Endothelial cell of umbilical vein (primary cell): Measurements from ENCODE around the gene RHBDD3. TPM values are rescaled to one million over a fixed set of nuclear protein-coding genes. Genes with fewer than 3 reads are reported as not detected.

Source experiments
- BruUV-seq: library from RNA; stranded (reverse); fragments of 400-500 nt; replicated peaks from 2 replicates; lab custom pipeline; 2021; lab: Mats Ljungman, UMichigan
- CTCF ChIA-PET: fragments of 300-600, 350-600 bp; sonication (Branson Sonifier 250); formaldehyde crosslinking; loops from one replicate; lab custom pipeline; 2021; ENCODE audit warnings: antibody characterized with exemption, inconsistent platforms; lab: Charles Lee
- POLR2A ChIA-PET: fragments of 300-600, 350-600 bp; sonication (Branson Sonifier 250); formaldehyde crosslinking; loops from one replicate; lab custom pipeline; 2021; ENCODE audit warnings: antibody characterized with exemption, inconsistent platforms; lab: Charles Lee
- DNase-seq: peaks from one replicate; pipeline ENCODE4 v3.0.0-alpha.2; 2011; ENCODE audit warnings: low read depth, low spot score
- FAIRE-seq: peaks from 2 replicates; lab custom pipeline; 2011; peaks lifted over from hg19 to GRCh38; lab: Jason Lieb, UNC
- H2AFZ ChIP-seq: 2 replicates; pipeline ENCODE4 v1.6.0; 2012; ENCODE audit warnings: low read depth, low read length, control low read depth, inconsistent platforms
- H3K27ac ChIP-seq: 2 replicates; pipeline ENCODE4 v1.5.1; 2011; ENCODE audit warnings: low read depth, mild to moderate bottlenecking, control low read depth, low read length, moderate library complexity; ENCODE audit not compliant: insufficient read depth
- H3K27me3 ChIP-seq, 2 experiments: 2 replicates each; pipeline versions ENCODE4 v1.6.0 to v1.6.1; 2011; ENCODE audit warnings: low read length in 2 of 2, mixed read lengths in 1 of 2; ENCODE audit not compliant: control insufficient read depth in 2 of 2, insufficient read depth in 2 of 2
- H3K36me3 ChIP-seq, 2 experiments: 2 replicates in 1 of 2; 3 replicates in 1 of 2; pipeline ENCODE4 v1.5.1; 2011; ENCODE audit warnings: low read length in 2 of 2, mild to moderate bottlenecking in 1 of 2, moderate library complexity in 1 of 2; ENCODE audit not compliant: control insufficient read depth in 2 of 2, insufficient read depth in 2 of 2; ENCODE audit errors: extremely low read depth in 1 of 2
- H3K4me1 ChIP-seq: 3 replicates; pipeline ENCODE4 v1.5.1; 2011; ENCODE audit warnings: mild to moderate bottlenecking, low read length; ENCODE audit not compliant: control insufficient read depth, insufficient read depth; ENCODE audit errors: extremely low read depth
- H3K4me2 ChIP-seq: 2 replicates; pipeline ENCODE4 v1.6.1; 2011; ENCODE audit warnings: low read length, control low read depth, mixed read lengths; ENCODE audit not compliant: insufficient read depth
- H3K4me3 ChIP-seq, 3 experiments: fragments of 200-600 bp in 1 of 3; sonication (generic), shearing (Covaris generic) in 1 of 3; replicated peaks in 1 of 3; 2 replicates each; pipeline ENCODE4 v1.5.1; 2011 to 2016; ENCODE audit warnings: control low read depth in 3 of 3, low read length in 3 of 3, mild to moderate bottlenecking in 2 of 3, inconsistent platforms in 1 of 3, low read depth in 1 of 3, moderate library complexity in 1 of 3; ENCODE audit not compliant: insufficient read depth in 1 of 3
- H3K79me2 ChIP-seq: 2 replicates; pipeline ENCODE4 v1.6.0; 2012; ENCODE audit warnings: low read length, inconsistent platforms; ENCODE audit not compliant: control insufficient read depth, insufficient read depth
- H3K9ac ChIP-seq: replicated peaks from 2 replicates; pipeline ENCODE3; 2011; ENCODE audit warnings: low read length, control low read depth; ENCODE audit not compliant: insufficient read depth; ENCODE audit errors: extremely low read depth
- H3K9me1 ChIP-seq: replicated peaks from 3 replicates; pipeline ENCODE4 v1.6.0; 2011; ENCODE audit warnings: mild to moderate bottlenecking, low read length; ENCODE audit not compliant: control insufficient read depth, insufficient read depth; ENCODE audit errors: extremely low read depth
- H3K9me3 ChIP-seq: replicated peaks from 2 replicates; pipeline ENCODE4 v1.5.1; 2012; ENCODE audit warnings: low read length, inconsistent platforms; ENCODE audit not compliant: control insufficient read depth, insufficient read depth
- H4K20me1 ChIP-seq: replicated peaks from 2 replicates; pipeline ENCODE3; 2011; ENCODE audit warnings: mild to moderate bottlenecking, low read length; ENCODE audit not compliant: control insufficient read depth, insufficient read depth; ENCODE audit errors: extremely low read depth
- CTCF ChIP-seq, 2 donors: IDR thresholded peaks; 1 replicate in 1 of 2; 2 replicates in 1 of 2; pipeline ENCODE4 v1.5.1; 2011; ENCODE audit warnings: low read length in 2 of 2, mild to moderate bottlenecking in 2 of 2, moderate library complexity in 2 of 2, control low read depth in 1 of 2, inconsistent platforms in 1 of 2, low read depth in 1 of 2; ENCODE audit not compliant: insufficient read depth in 1 of 2; ENCODE audit errors: extremely low read depth in 1 of 2
- FOS ChIP-seq: IDR thresholded peaks from 2 replicates; pipeline ENCODE4 v1.6.1; 2011; ENCODE audit warnings: mild to moderate bottlenecking, low read length, moderate library complexity, borderline replicate concordance; ENCODE audit not compliant: insufficient read depth
- MYC ChIP-seq: IDR thresholded peaks from one replicate; pipeline ENCODE4 v1.6.1; 2011; ENCODE audit warnings: mild to moderate bottlenecking, low read depth, low read length
- dilution Hi-C: fragments of 300-500 bp; cut with MboI; formaldehyde crosslinking; loops from one replicate; pipeline ENCODE4 v1.15.0; 2019; ENCODE audit warnings: low sequenced_read_pairs; ENCODE audit not compliant: extremely low pct_ligation_motif_present
- intact Hi-C: fragments of 100-400 bp; cut with micrococcal nuclease; formaldehyde crosslinking; loops from one replicate; pipeline ENCODE4 v1.10.0; 2022
- polyA plus RNA-seq, 4 experiments: library from polyadenylated mRNA; depleted of rRNA in 3 of 4; stranded (reverse) in 3 of 4; unstranded in 1 of 4; fragments of >200 nt; gene quantifications; 2 replicates each; pipeline versions ENCODE4 v1.2.1 to v1.2.3, GENCODE V29; 2011 to 2012; ENCODE audit warnings: missing spikeins in 1 of 4
- total RNA-seq: library from RNA; stranded (reverse); gene quantifications from 2 replicates; pipeline ENCODE4 v1.2.3, GENCODE V29; 2021

The RHBDD3 gene
- total and polyA plus RNA-seq, 2 donors (not counting 3 experiments of a cell fraction or from before 2014, with no cell fraction given) = 31.3 to 37.2 TPM

GRCh38 chr22:29244785-29245625 lies 22.8 kb downstream of the RHBDD3 start:
- dilution Hi-C loops = no loop called here

More at GRCh38 chr22:29244785-29245625, 22.8 kb downstream of the RHBDD3 start:
- H3K4me2 ChIP-seq = no peak overlapping the region
- POLR2A ChIA-PET = no interaction called here
- H3K79me2 ChIP-seq = no peaks in the 10 kb centered on the region
- H3K9ac ChIP-seq = no peak overlapping the region
- no TSS peak for BruUV-seq
- DNase-seq = no peak
- no peak overlapping the region for H2AFZ ChIP-seq
- no peak overlapping the region for H3K27ac ChIP-seq
- TF ChIP-seq FOS = no peak
- no peak for TF ChIP-seq CTCF (IDR thresholded peaks at IDR 0.05; ENCODE audit: extremely low read depth in 1 of 2, insufficient read depth in 1 of 2, low read depth in 1 of 2, low read length in 2 of 2)
- TF ChIP-seq MYC = no peak
- H4K20me1 ChIP-seq = no peaks in the 10 kb centered on the region
- H3K9me1 ChIP-seq = no peaks in the 10 kb centered on the region
- intact Hi-C loops = loop anchor here (1.0 to 2.0 kb wide), 5 partner anchors 38 to 390 kb away; no protein-coding TSS in a partner anchor
- no peaks in the 10 kb centered on the region for H3K36me3 ChIP-seq
- no peak for FAIRE-seq
- H3K27me3 ChIP-seq = peaks cover 3 to 4% of the 10 kb centered on the region in 2 experiments
- H3K4me3 ChIP-seq = no peak overlapping the region
- H3K9me3 ChIP-seq = no peaks in the 10 kb centered on the region
- CTCF ChIA-PET = interaction anchor here (0.6 to 5.8 kb wide), 46 partner anchors 8 to 1193 kb away, joined by 3 to 65 read pairs (median 5); partner anchors contain the start of genes EMID1, EWSR1 and RHBDD3
- H3K4me1 ChIP-seq = no peaks in the 10 kb centered on the region
